HepG2 (cell line): ENCODE data around the gene NFKBIA. TPM values are rescaled to one million over a fixed set of nuclear protein-coding genes. Genes with fewer than 3 reads are reported as not detected.

Source experiments
- ATAC-seq: fragments of 200-7000 bp; cut with Tn5 transposase; 3 replicates; pipeline ENCODE4 v1.9.1; 2020; ENCODE audit warnings: mild to moderate bottlenecking, moderate library complexity
- BruUV-seq: library from RNA; stranded (reverse); fragments of 400-500 nt; replicated peaks from 2 replicates; lab custom pipeline; 2021; lab: Mats Ljungman, UMichigan
- CTCF ChIA-PET: fragments of 300-600 bp; formaldehyde crosslinking; extraction: SDS; loops from one replicate; lab custom pipeline; 2021; ENCODE audit warnings: low total read pairs, inconsistent platforms, low intra/inter-chr PET ratio; lab: Yijun Ruan, JAX
- POLR2A ChIA-PET: fragments of 350-600 bp; sonication (Branson Sonifier 250); formaldehyde crosslinking; loops from one replicate; lab custom pipeline; 2020; ENCODE audit warnings: antibody characterized with exemption, inconsistent platforms; lab: Yijun Ruan, JAX
- DNase-seq: peaks from one replicate; pipeline ENCODE4 v3.0.0-alpha.2; 2015; ENCODE audit warnings: low spot score
- FAIRE-seq: peaks from 3 replicates; lab custom pipeline; 2011; peaks lifted over from hg19 to GRCh38; lab: Jason Lieb, UNC
- H2AFZ ChIP-seq: one replicate; pipeline ENCODE4 v1.6.1; 2011; ENCODE audit warnings: low read length, inconsistent platforms
- H3K27ac ChIP-seq: fragments of 300-600 bp; 3 replicates; pipeline ENCODE4 v1.8.0; 2011; ENCODE audit warnings: mixed run types, mild to moderate bottlenecking, mixed read lengths, low read length, inconsistent platforms; ENCODE audit not compliant: insufficient read depth; ENCODE audit errors: extremely low read length
- H3K27me3 ChIP-seq, 2 experiments: fragments of 200-600 bp in 1 of 2; 2 replicates in 1 of 2; 3 replicates in 1 of 2; pipeline versions ENCODE4 v1.6.0 to v1.8.0; 2011; ENCODE audit warnings: low read length in 2 of 2, mild to moderate bottlenecking in 2 of 2, moderate library complexity in 2 of 2, inconsistent platforms in 1 of 2; ENCODE audit not compliant: insufficient read depth in 2 of 2, control insufficient read depth in 1 of 2
- H3K36me3 ChIP-seq, 2 experiments: fragments of 200-600 bp in 1 of 2; replicated peaks in 1 of 2; 2 replicates in 1 of 2; 3 replicates in 1 of 2; pipeline versions ENCODE4 v1.5.1 to v1.8.0; 2011; ENCODE audit warnings: low read length in 2 of 2, inconsistent platforms in 1 of 2; ENCODE audit not compliant: insufficient read depth in 2 of 2, control insufficient read depth in 1 of 2
- H3K4me1 ChIP-seq: 2 replicates; pipeline ENCODE4 v1.5.1; 2012; ENCODE audit warnings: low read length, inconsistent platforms; ENCODE audit not compliant: insufficient read depth
- H3K4me2 ChIP-seq: 2 replicates; pipeline ENCODE4 v1.6.0; 2011; ENCODE audit warnings: low read depth, low read length, inconsistent platforms
- H3K4me3 ChIP-seq, 3 experiments: fragments of 200-600 bp in 1 of 3; sonication (generic), shearing (Covaris generic) in 1 of 3; replicated peaks in 1 of 3; 2 replicates each; pipeline ENCODE4 v1.5.1; 2011 to 2016; ENCODE audit warnings: low read length in 3 of 3, inconsistent platforms in 2 of 3, low read depth in 2 of 3, mild to moderate bottlenecking in 2 of 3, control low read depth in 1 of 3, mixed read lengths in 1 of 3; ENCODE audit not compliant: insufficient read depth in 1 of 3
- H3K79me2 ChIP-seq: one replicate; pipeline ENCODE4 v1.6.1; 2011; ENCODE audit warnings: low read length, inconsistent platforms; ENCODE audit not compliant: insufficient read depth
- H3K9ac ChIP-seq: 2 replicates; pipeline ENCODE4 v1.6.0; 2011; ENCODE audit warnings: mild to moderate bottlenecking, low read depth, low read length, inconsistent platforms; ENCODE audit not compliant: insufficient read depth
- H3K9me3 ChIP-seq: 2 replicates; pipeline ENCODE4 v1.5.1; 2012; ENCODE audit warnings: mild to moderate bottlenecking, low read length
- H4K20me1 ChIP-seq: 2 replicates; pipeline ENCODE4 v1.6.0; 2011; ENCODE audit warnings: inconsistent platforms, mild to moderate bottlenecking, low read length, moderate library complexity; ENCODE audit not compliant: insufficient read depth
- ELF1 ChIP-seq: sonication (generic); formaldehyde crosslinking; IDR thresholded peaks from 2 replicates; pipeline ENCODE4 v1.4.0; 2020; ENCODE audit warnings: missing genetic modification reagents
- GABPB1 ChIP-seq: IDR thresholded peaks from 2 replicates; pipeline ENCODE4 v1.6.1; 2016; ENCODE audit warnings: mild to moderate bottlenecking, missing genetic modification reagents, moderate library complexity, missing compliant biosample characterization
- PPARG ChIP-seq: conservative IDR thresholded peaks from 2 replicates; pipeline ENCODE4 v1.6.1; 2016; ENCODE audit warnings: missing biosample characterization, missing genetic modification reagents
- ZNF230 ChIP-seq: sonication (generic); formaldehyde crosslinking; IDR thresholded peaks from 2 replicates; pipeline ENCODE4 v1.4.0; 2020; ENCODE audit warnings: mild to moderate bottlenecking, missing genetic modification reagents
- ZNF263 ChIP-seq: sonication (generic); formaldehyde crosslinking; IDR thresholded peaks from 2 replicates; pipeline ENCODE4 v1.4.0; 2020; ENCODE audit warnings: missing genetic modification reagents
- ZSCAN31 ChIP-seq: sonication (generic); formaldehyde crosslinking; IDR thresholded peaks from 2 replicates; pipeline ENCODE4 v1.5.0; 2020; ENCODE audit warnings: low read depth, mild to moderate bottlenecking, missing genetic modification reagents
- WGBS: methylation state at CpG from one replicate; pipeline ENCODE4 v1.1.6; 2017; ENCODE audit warnings: low lambda C conversion rate; 5-methylcytosine and 5-hydroxymethylcytosine counted together
- in situ Hi-C: cut with HindIII; loops from 2 replicates; pipeline ENCODE4 v1.10.0; 2017; ENCODE audit warnings: low pct_unique_long_range_greater_than_20kb; ENCODE audit not compliant: extremely low pct_ligation_motif_present
- intact Hi-C: fragments of 100-400 bp; cut with micrococcal nuclease; formaldehyde crosslinking; loops from one replicate; pipeline ENCODE4 v1.10.0; 2022; ENCODE audit not compliant: unreplicated experiment
- polyA plus RNA-seq, 8 experiments: library from polyadenylated mRNA; depleted of rRNA in 3 of 8; stranded (reverse) in 7 of 8; unstranded in 1 of 8; fragments of >200 nt; fragmentation: Illumina TruSeq in 4 of 8; extraction: Trizol in 4 of 8; gene quantifications; 2 replicates each; pipeline versions ENCODE4 v1.2.1 to v1.2.3, GENCODE V29; 2011 to 2016; ENCODE audit warnings: low read depth in 4 of 8, missing spikeins in 1 of 8, mixed read lengths in 1 of 8; ENCODE audit not compliant: insufficient read depth in 1 of 8
- total RNA-seq, 5 experiments: library from RNA; depleted of rRNA; stranded (reverse); fragments of >200 nt; fragmentation: Illumina TruSeq; extraction: Trizol; gene quantifications; 2 replicates each; pipeline ENCODE4 v1.2.3, GENCODE V29; 2016; ENCODE audit warnings: low read depth in 1 of 5
- TF ChIP-seq, protein P1 (sequence below): IDR thresholded peaks from 2 replicates; pipeline ENCODE4 v1.6.1; 2018; ENCODE audit warnings: missing genetic modification reagents, mild to moderate bottlenecking, missing compliant biosample characterization
- TF ChIP-seq, protein P2 (sequence below): sonication (generic); formaldehyde crosslinking; IDR thresholded peaks from 2 replicates; pipeline ENCODE4 v1.8.0; 2022; ENCODE audit warnings: low read depth, missing genetic modification reagents
- TF ChIP-seq, protein P3 (sequence below): sonication (generic); formaldehyde crosslinking; IDR thresholded peaks from 2 replicates; pipeline ENCODE4 v1.4.0; 2020; ENCODE audit warnings: missing genetic modification reagents, borderline replicate concordance
- TF ChIP-seq, protein P4 (sequence below): sonication (generic); formaldehyde crosslinking; IDR thresholded peaks from 2 replicates; pipeline ENCODE4 v1.5.1; 2020; ENCODE audit warnings: missing genetic modification reagents, mild to moderate bottlenecking, borderline replicate concordance

The NFKBIA gene
- total and polyA plus RNA-seq, 2 of the 13 experiments (the other 11 are each of a cell fraction or from before 2014, with no cell fraction given) = 197 to 319 TPM

DNA sequence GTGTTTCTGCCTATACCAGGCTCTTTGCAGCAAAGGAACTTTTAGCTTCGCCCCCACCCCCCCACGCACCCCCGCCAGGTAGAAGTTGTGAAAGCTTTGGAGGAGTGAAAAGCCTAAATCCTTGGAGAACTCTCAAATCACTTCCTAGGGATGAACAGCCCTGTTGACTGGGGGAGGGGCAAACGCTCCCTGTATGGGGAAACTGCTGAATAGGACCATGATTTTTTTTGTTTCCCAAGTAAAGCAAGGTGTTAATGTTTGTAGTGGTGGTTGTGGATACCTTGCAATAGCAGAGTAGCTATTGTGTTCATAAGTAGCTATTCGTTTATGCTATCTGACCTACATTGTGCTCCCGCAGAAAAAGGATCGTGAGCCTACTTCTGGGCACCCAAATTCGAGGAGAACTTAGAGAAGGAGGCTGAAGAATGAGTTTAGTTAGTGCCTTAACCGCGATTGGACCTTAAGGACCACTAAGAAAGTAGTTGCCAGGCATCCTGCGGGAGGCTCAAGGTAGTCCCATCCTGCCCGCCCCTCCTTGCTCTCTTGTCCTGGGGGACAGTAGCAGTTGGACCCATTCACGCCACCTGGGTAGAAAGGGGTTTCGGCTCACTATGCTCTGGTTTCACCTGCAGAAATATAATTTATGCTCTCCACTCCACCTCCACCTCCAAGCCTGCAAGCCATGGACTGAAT lies 901 bp upstream of the NFKBIA start (continued):
- TF ChIP-seq, protein P1, sequence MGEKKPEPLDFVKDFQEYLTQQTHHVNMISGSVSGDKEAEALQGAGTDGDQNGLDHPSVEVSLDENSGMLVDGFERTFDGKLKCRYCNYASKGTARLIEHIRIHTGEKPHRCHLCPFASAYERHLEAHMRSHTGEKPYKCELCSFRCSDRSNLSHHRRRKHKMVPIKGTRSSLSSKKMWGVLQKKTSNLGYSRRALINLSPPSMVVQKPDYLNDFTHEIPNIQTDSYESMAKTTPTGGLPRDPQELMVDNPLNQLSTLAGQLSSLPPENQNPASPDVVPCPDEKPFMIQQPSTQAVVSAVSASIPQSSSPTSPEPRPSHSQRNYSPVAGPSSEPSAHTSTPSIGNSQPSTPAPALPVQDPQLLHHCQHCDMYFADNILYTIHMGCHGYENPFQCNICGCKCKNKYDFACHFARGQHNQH (CRISPR knock-in tag) = no peak
- TF ChIP-seq ELF1 = no peak

DNA sequence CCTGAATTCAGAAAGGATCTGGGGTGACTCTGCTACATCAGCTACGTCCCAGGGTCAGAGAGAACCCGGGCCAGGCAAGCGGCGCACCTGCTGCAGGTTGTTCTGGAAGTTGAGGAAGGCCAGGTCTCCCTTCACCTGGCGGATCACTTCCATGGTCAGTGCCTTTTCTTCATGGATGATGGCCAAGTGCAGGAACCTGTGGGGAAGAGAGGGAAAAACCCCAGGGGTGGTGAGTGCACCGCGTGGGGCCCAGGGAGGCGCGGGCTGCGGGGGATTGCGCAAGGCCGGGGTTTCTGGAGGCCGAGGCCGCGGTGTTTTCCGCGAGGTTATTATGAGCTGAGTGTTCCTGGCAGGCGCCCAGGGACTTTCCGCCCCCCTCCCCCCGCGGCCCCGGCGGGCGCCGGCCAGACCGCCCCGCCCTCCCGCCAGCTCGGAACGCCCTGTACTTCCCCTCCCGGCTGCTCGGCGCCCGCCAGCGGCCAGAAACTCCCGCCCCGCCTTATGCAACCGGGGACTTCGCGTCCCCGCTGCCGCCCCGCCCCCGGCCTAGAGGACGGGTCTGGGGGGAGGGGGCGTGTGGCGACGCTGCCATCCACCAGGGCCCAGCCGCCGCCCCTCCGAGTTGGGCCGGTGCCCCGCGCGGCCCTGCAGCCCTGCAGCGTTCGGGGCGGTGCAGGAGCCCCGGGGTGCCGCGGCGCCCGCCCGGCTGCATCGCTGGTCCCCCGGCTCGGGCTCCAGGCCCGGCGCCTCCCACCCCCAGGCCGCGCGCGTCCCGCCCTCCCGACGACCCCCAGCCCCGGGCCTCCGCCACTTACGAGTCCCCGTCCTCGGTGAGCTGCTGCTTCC lies 723 bp downstream of the NFKBIA start:
- Histone ChIP-seq H3K4me3 (peak overlapping the region; percentile 88 to 99 (median 99)), H3K4me2 (peak overlapping the region; percentile 99), H3K27ac (peak overlapping the region; percentile 97), H3K9me3 (no peaks in the 10 kb centered on the region), H3K4me1 (peaks cover 73% of the 10 kb centered on the region), H3K27me3 (no peaks in the 10 kb centered on the region; a peak in 2 of 5 replicates), H3K9ac (peak overlapping the region; percentile 99), H3K36me3 (peaks cover 20 to 31% of the 10 kb centered on the region in 2 experiments), H3K79me2 (peaks cover 25% of the 10 kb centered on the region), H2AFZ (no peak overlapping the region), H4K20me1 (peaks cover 27% of the 10 kb centered on the region)
- ChIA-PET POLR2A (interaction anchor here (0.6 to 11.4 kb wide), 64 partner anchors 14 to 690 kb away, joined by 3 to 473 read pairs (median 6); partner anchors contain the start of genes BAZ1A, BRMS1L, FAM177A1 and PPP2R3C), CTCF (interaction anchor here (0.9 to 4.9 kb wide), 4 partner anchors 62 to 263 kb away, joined by 3 to 51 read pairs (median 3); no protein-coding TSS in a partner anchor)
- DNase-seq (peak; percentile 98), FAIRE-seq (peak; percentile 8), ATAC-seq (peak; percentile 69)
- intact Hi-C loops (loop anchor here (1.0 to 5.0 kb wide), 4 partner anchors 19 to 112 kb away; partner anchors contain the start of gene PSMA6), in situ Hi-C loops (no loop called here)
- 4% methylated on average over 75 of the region's 81 CpGs for WGBS
- no TSS peak for BruUV-seq
- TF ChIP-seq PPARG (CRISPR knock-in tag) = peak; percentile 96
- peak; percentile 98 for TF ChIP-seq ZNF230 (CRISPR knock-in tag)
- TF ChIP-seq, protein P2, sequence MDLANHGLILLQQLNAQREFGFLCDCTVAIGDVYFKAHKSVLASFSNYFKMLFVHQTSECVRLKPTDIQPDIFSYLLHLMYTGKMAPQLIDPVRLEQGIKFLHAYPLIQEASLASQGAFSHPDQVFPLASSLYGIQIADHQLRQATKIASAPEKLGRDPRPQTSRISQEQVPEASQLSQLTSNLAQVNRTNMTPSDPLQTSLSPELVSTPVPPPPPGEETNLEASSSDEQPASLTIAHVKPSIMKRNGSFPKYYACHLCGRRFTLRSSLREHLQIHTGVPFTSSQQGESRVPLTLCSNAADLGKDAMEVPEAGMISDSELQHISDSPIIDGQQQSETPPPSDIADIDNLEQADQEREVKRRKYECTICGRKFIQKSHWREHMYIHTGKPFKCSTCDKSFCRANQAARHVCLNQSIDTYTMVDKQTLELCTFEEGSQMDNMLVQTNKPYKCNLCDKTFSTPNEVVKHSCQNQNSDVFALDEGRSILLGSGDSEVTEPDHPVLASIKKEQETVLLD (CRISPR knock-in tag) = no peak
- TF ChIP-seq, protein P3, sequence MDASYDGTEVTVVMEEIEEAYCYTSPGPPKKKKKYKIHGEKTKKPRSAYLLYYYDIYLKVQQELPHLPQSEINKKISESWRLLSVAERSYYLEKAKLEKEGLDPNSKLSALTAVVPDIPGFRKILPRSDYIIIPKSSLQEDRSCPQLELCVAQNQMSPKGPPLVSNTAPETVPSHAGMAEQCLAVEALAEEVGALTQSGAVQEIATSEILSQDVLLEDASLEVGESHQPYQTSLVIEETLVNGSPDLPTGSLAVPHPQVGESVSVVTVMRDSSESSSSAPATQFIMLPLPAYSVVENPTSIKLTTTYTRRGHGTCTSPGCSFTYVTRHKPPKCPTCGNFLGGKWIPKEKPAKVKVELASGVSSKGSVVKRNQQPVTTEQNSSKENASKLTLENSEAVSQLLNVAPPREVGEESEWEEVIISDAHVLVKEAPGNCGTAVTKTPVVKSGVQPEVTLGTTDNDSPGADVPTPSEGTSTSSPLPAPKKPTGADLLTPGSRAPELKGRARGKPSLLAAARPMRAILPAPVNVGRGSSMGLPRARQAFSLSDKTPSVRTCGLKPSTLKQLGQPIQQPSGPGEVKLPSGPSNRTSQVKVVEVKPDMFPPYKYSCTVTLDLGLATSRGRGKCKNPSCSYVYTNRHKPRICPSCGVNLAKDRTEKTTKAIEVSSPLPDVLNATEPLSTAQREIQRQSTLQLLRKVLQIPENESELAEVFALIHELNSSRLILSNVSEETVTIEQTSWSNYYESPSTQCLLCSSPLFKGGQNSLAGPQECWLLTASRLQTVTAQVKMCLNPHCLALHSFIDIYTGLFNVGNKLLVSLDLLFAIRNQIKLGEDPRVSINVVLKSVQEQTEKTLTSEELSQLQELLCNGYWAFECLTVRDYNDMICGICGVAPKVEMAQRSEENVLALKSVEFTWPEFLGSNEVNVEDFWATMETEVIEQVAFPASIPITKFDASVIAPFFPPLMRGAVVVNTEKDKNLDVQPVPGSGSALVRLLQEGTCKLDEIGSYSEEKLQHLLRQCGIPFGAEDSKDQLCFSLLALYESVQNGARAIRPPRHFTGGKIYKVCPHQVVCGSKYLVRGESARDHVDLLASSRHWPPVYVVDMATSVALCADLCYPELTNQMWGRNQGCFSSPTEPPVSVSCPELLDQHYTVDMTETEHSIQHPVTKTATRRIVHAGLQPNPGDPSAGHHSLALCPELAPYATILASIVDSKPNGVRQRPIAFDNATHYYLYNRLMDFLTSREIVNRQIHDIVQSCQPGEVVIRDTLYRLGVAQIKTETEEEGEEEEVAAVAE (CRISPR knock-in tag) = peak; percentile 95
- TF ChIP-seq ZNF263 (CRISPR knock-in tag) = peak; percentile 87
- TF ChIP-seq ZSCAN31 (CRISPR knock-in tag) = peak; percentile 98
- TF ChIP-seq, protein P4, sequence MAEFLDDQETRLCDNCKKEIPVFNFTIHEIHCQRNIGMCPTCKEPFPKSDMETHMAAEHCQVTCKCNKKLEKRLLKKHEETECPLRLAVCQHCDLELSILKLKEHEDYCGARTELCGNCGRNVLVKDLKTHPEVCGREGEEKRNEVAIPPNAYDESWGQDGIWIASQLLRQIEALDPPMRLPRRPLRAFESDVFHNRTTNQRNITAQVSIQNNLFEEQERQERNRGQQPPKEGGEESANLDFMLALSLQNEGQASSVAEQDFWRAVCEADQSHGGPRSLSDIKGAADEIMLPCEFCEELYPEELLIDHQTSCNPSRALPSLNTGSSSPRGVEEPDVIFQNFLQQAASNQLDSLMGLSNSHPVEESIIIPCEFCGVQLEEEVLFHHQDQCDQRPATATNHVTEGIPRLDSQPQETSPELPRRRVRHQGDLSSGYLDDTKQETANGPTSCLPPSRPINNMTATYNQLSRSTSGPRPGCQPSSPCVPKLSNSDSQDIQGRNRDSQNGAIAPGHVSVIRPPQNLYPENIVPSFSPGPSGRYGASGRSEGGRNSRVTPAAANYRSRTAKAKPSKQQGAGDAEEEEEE = no peak; the same call in none of the 2 replicates
- peak; percentile 88 for TF ChIP-seq GABPB1
